RCC 7860 (cell line): Measurements from ENCODE around the gene FAM227B.
"Not testable (repeated sequence)": the region's sequence is repeated elsewhere in the genome, so short reads cannot be mapped to it uniquely, and the experiment has no call there.

Source experiments
- DNase-seq: peaks from one replicate; pipeline ENCODE4 v3.0.0-alpha.2; 2015; ENCODE audit warnings: low spot score
- FAIRE-seq: peaks from 2 replicates; lab custom pipeline; 2012; peaks lifted over from hg19 to GRCh38; lab: Jason Lieb, UNC

Gene FAM227B

GRCh38 chr15:49612240-49612639 lies 8.4 kb downstream of the FAM227B start:
- not testable (repeated sequence) for DNase-seq, FAIRE-seq

DNA sequence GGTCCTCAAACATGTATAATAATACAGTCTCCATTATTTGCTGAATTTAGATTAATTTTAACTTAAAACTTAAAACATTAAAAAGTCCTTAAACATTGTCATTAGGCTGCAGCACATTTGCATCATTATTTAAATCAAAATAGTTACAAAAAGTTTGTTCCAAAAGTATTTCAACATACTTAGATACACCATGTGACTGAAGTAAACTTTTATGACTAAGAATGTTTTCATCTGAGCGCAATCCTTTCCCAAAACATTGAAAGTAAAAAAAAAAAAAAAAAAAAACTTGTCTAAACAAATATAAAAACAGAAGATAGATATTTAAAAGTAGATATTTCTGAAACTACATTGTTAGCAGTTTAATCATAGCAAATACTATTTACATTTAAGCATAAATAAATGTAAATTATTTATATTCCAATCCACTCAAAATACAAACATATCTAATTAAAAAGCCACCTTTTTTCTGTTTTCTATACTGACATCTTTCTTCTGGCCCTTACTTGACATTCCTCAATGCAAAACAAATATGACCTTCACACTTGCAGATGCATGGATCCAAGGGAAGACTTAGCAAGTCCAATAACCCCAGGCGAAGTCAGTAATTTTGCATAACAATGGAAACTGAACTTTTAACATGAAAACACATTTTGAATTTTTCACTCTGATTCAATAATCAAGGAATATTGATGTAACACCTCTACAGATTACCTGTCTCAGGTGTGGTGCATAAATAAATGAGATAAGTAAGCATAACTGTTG lies 10.3 kb downstream of the FAM227B start:
- no peak for FAIRE-seq

DNA sequence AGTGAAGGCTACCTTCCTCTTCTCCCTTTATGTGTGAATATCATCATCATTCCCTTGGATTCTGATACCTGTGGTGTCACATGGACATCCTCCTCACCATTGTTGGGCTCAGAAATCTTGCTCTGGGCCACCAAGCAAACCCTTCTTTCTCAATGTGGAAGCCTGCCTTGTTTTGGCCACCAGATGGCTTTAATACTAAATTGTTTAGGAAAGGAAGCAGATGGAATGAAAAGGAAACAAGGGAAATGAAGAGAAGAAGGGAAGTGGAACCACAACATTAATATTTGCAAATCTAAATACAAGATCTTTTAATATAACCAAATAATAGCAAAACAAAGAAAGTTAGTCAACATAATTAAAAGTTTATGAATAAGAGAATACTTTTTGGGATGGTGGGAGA lies 14.0 kb downstream of the FAM227B start:
- FAIRE-seq (no peak), DNase-seq (no peak)

More for the DNA sequence above, 10.3 kb downstream of the FAM227B start:
- no peak for DNase-seq

DNA sequence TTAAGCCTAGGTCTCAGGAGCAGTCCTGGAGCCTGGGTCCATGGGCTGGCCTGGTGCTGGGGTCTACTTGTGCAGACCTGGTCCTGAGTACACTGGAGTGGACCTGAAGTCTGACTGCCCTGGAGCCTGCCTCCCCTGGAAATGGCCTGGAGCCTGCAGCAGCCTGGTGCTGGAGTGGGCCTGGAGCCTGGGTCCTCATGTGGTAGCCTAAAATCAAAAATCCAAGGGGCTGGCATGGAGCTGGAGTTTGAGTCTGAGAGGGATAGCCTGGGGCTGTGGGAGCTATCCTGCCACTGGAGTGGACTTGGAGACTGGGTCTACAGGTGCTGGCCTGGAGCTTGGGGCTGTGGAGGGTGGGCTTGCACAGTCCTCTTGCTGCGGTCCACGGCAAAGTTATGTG lies 15.0 kb downstream of the FAM227B start:
- FAIRE-seq = no peak
- DNase-seq = no peak

DNA sequence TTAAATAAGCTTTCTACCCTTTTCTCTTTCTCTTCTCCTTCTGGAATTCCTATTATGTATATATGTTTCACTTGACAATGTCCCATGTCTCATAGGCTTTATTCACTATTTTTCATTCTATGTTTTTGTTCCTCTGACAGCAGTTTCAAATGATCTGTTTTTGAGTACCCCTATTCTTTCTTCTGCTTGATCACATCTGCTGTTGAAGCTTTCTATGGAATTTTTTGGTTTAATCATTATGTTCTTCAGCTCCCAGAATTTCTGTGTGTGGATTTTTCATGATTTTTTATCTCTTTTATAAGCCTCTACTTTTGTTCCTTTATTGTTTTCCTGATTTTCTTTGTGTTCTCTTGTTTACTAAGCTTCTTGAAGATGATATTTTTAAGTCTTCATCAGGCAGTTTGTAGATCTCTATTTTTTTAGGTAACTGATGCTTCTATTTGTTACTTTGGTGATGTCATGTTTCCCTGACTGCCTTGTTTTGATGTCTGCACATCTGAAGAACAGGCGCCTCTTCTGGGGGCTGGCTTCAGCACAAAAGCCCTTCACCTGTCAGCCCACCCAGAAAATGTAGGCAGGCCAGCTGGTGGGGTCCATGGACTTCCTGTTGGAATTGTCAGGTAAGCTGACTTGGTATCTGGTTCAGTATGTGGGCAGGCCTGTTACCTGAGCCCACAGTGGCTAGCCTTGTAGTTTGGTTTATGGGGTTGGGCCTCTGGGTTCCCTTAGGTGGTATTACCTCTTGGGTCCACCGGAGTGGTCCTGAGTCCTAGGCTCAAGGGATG lies 15.8 kb downstream of the FAM227B start:
- FAIRE-seq (no peak), DNase-seq (no peak)

DNA sequence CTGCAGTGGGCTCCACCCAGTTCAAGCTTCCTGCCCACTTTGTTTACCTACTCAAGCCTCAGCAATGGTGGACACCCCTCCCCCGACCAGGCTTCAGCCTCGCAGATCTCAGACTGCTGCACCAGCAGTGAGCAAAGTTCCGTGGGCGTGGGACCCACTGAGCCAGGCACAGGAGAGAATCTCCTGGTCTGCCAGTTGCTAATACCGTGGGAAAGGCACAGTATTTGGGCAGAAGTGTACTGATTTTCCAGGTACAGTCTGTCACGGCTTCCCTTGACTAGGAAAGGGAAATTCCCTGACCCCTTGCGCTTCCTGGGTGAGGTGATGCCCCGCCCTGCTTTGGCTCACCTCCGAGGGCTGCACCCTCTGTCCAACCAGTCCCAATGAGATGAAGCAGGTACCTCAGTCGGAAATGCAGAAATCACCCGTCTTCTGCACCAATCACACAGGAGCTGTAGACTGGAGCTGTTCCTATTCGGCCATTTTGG lies 27.7 kb downstream of the FAM227B start:
- not testable (repeated sequence) for DNase-seq, FAIRE-seq

- DNase-seq (no peak), FAIRE-seq (no peak)
Observed at GRCh38 chr15:49589030-49589429, 31.6 kb downstream of the FAM227B start.

DNA sequence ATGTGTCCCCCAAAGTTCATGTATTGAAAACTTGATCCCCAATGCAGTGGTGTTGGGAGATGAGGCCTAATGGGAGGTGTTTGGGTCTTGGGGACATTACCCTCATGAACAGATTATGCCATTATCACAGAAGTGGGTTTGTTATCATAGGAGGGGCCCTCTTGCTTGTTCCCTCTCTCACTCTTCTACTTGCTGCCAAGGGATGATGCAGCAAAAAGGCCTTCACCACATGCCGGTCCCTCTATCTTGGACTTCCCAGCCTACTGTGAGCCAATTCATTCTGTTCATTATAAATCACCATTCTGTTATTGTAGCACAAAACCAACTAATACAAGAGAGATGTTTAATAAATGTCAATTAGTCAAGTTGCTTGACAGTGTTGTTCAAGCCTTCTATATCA lies 47.2 kb downstream of the FAM227B start:
- FAIRE-seq (no peak), DNase-seq (no peak)

GRCh38 chr15:49570672-49571071 lies 49.9 kb downstream of the FAM227B start:
- DNase-seq (no peak), FAIRE-seq (peak; percentile 67)

GRCh38 chr15:49570174-49570573 lies 50.4 kb downstream of the FAM227B start:
- DNase-seq (no peak), FAIRE-seq (no peak)

GRCh38 chr15:49560045-49560444 lies 60.6 kb downstream of the FAM227B start:
- no peak for DNase-seq

GRCh38 chr15:49558929-49559328 lies 61.7 kb downstream of the FAM227B start:
- DNase-seq = no peak
- no peak for FAIRE-seq

More at GRCh38 chr15:49560045-49560444, 60.6 kb downstream of the FAM227B start:
- no peak for FAIRE-seq

- FAIRE-seq = no peak
Observed at GRCh38 chr15:49556437-49556836, 64.2 kb downstream of the FAM227B start.

DNA sequence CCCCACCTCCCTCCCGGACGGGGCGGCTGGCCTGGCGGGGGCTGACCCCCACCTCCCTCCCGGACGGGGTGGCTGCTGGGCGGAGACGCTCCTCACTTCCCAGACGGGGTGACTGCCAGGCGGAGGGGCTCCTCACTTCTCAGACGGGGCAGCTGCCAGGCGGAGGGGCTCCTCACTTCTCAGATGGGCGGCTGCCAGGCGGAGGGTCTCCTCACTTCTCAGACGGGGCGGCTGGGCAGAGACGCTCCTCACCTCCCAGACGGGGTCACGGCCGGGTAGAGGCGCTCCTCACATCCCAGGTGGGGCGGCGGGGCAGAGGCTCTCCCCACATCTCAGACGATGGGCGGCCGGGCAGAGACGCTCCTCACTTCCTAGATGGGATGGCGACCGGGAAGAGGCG lies 70.3 kb downstream of the FAM227B start:
- not testable (repeated sequence) for FAIRE-seq, DNase-seq

More at GRCh38 chr15:49556437-49556836, 64.2 kb downstream of the FAM227B start:
- no peak for DNase-seq

DNA sequence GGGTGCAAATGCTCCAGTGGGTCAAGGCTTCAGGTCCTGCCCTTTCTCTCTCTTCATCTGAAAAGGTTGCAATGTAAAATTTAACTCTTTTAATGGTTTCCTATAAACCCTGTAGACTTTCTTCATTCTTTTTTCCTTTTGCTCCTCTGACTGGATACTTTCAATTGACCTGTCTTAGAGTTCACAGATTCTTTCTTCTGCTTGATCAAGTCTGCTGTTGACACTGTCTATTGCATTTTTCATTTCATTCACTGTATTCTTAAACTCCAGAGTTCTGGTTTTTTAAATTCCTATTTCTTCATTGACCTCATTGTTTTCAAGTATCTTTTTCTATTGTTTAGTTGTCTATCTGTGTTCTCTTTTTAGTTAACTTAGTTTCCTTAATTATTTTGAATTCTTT lies 82.1 kb downstream of the FAM227B start:
- FAIRE-seq (no peak), DNase-seq (no peak)

DNA sequence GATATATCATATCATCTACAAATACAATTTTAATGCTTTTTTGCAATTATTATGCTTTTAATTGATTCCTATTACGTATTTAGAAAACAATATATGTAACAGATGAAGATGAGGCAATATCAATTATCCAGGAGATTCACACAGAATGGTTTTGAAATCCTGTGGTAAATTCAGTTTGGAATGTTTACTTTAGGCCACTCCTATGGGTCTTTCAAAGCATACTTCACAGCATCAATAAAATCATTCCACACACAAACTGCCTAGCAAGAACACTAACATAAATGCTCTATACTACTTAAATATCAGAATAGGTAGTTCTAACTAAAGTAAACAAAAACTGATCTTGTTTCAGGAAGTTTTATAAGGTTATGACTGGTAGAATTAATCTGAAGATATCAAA lies 90.5 kb downstream of the FAM227B start:
- DNase-seq (no peak), FAIRE-seq (no peak)

GRCh38 chr15:49528289-49528688 lies 92.3 kb downstream of the FAM227B start:
- no peak for FAIRE-seq
- DNase-seq = no peak

- FAIRE-seq (no peak), DNase-seq (no peak)
Observed at GRCh38 chr15:49521802-49522201, 98.8 kb downstream of the FAM227B start.

DNA sequence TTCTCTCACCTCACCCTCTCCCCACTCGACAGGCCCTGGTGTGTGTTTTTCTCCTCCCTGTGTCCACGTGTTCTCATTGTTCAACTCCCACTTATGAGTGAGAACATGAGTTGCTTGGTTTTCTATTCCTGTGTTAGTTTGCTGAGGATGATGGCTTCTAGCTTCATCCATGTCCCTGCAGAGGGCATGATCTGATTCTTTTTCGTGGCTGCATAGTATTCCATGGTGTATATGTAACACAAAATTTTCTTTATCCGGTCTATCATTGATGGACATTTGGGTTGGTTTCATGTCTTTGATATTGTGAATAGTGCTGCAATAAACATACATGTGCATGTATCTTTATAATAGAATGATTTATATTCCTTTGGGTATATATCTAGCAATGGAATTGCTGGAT lies 107.9 kb downstream of the FAM227B start:
- not testable (repeated sequence) for DNase-seq, FAIRE-seq

DNA sequence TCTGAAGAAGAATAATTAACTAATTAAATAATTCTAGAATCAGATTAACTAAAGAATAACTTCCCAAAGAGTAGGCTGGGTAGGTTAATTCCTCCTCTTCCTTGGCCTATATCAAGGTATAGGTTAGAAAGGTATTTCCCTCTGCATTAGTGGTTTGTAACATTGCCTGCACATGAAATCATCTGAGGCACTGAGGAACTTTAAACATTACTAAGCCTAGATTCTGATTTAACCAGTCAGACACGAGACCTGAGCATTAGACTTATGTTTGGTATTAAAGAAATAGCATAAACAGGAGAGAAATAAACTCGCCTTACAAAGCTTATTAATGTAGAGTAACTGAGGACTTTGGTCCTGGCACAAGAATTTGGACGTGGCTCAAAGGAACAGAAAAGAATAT lies 113.4 kb downstream of the FAM227B start:
- no peak for FAIRE-seq
- no peak for DNase-seq

DNA sequence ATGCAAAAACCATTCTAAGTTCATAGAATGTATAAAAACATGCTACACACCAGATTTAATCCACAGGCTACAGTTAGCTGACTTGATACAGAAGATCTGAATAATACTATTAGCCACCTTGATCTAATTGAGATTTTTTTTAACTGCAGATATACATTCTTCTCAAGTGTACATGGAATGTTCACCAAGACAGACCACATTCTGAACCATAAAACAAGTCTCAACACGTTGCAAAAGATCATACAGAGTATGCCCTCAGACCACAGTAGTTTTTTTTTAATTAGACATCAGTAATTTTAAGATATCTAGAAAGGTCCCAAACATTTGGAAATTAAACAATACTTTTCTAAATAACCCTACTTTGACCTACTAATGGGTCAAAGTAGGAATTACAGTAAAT lies 114.3 kb downstream of the FAM227B start:
- FAIRE-seq = no peak
- no peak for DNase-seq

- FAIRE-seq (no peak), DNase-seq (no peak)
Observed at GRCh38 chr15:49501586-49501985, 119.0 kb downstream of the FAM227B start.
